Body of pancreas (tissue), 4 donors: ENCODE results near the gene SELENOH. TPM values are rescaled to one million over a fixed set of nuclear protein-coding genes. Genes with fewer than 3 reads are reported as not detected.

ENCODE experiments used
- ATAC-seq: fragments of 150-250 bp; one replicate; pipeline ENCODE4 v1.9.1; 2016
- DNase-seq, 4 donors: peaks; one replicate each; pipeline ENCODE4 v3.0.0-alpha.2; 2019
- H3K27ac ChIP-seq, 4 donors: fragments of 200-600 bp; sonication (generic); 1 replicate in 3 of 4; 2 replicates in 1 of 4; pipeline versions ENCODE4 v1.5.1 to v1.6.1; 2016 to 2019; ENCODE audit warnings: mild to moderate bottlenecking in 1 of 4, mixed read lengths in 1 of 4, moderate library complexity in 1 of 4
- H3K27me3 ChIP-seq, 2 donors: fragments of 200-600 bp; sonication (generic); one replicate each; pipeline ENCODE4 v1.6.0; 2016; ENCODE audit warnings: mild to moderate bottlenecking in 1 of 2
- H3K36me3 ChIP-seq, 2 donors: fragments of 200-600 bp; sonication (generic); replicated peaks in 1 of 2; 2 replicates each; pipeline ENCODE4 v1.5.1; 2016; ENCODE audit warnings: low read depth in 2 of 2; ENCODE audit not compliant: insufficient read depth in 1 of 2
- H3K4me1 ChIP-seq: fragments of 200-600 bp; sonication (generic); one replicate; pipeline ENCODE4 v1.6.0; 2016
- H3K4me3 ChIP-seq, 2 donors: fragments of 200-600 bp; sonication (generic); 1 replicate in 1 of 2; 2 replicates in 1 of 2; pipeline ENCODE4 v1.5.1; 2016 to 2019
- H3K9me3 ChIP-seq, 3 donors: fragments of 200-600 bp; sonication (generic); 1 replicate in 2 of 3; 2 replicates in 1 of 3; pipeline ENCODE4 v1.5.1; 2016
- CTCF ChIP-seq, 7 experiments: fragments of 450-650 bp in 4 of 7; fragments of 200-600 bp in 3 of 7; sonication (generic) in 3 of 7; IDR thresholded peaks; one replicate each; pipeline ENCODE4 v1.5.1; 2016 to 2019; ENCODE audit warnings: antibody characterized with exemption in 7 of 7
- POLR2A ChIP-seq, 3 donors: fragments of 450-650 bp; IDR thresholded peaks; one replicate each; pipeline ENCODE4 v1.6.1; 2016; ENCODE audit warnings: antibody characterized with exemption in 3 of 3, mild to moderate bottlenecking in 2 of 3
- WGBS, 2 donors: methylation state at CpG; one replicate each; pipeline ENCODE4 v1.1.5; 2017; 5-methylcytosine and 5-hydroxymethylcytosine counted together
- intact Hi-C: fragments of 100-400 bp; cut with DNase I; formaldehyde crosslinking; loops from one replicate; pipeline ENCODE4 v1.15.1; 2023
- total RNA-seq, 2 donors: library from RNA; depleted of rRNA; stranded (reverse); fragments of >200 nt; gene quantifications; one replicate each; pipeline ENCODE4 v1.1.0, GENCODE V29; 2016

Gene SELENOH
- total RNA-seq, 2 donors from 2014 or later: 86.1 to 157 TPM

- WGBS, 2 donors: 1 to 5% methylated on average over 9 of the region's 9 CpGs
- ATAC-seq: peak; percentile 36
Observed at GRCh38 chr11:57762235-57762861, 21.1 kb downstream of the SELENOH start.

GRCh38 chr11:57763568-57763967 is 22.3 kb downstream of the SELENOH start:
- no peak for DNase-seq

More at GRCh38 chr11:57762235-57762861, 21.1 kb downstream of the SELENOH start:
- H3K27me3 ChIP-seq: no peaks in the 10 kb centered on the region
- H3K36me3 ChIP-seq: no peaks in the 10 kb centered on the region
- peaks cover 36% of the 10 kb centered on the region for H3K4me1 ChIP-seq
- H3K4me3 ChIP-seq: peak overlapping the region; percentile 30 to 41
- intact Hi-C loops: no loop called here
- DNase-seq: peak; percentile 35 to 47 (median 36)
- H3K27ac ChIP-seq: peak overlapping the region; percentile 95 to 97 (median 96)
- no peak for TF ChIP-seq CTCF (IDR thresholded peaks at IDR 0.05)
- TF ChIP-seq POLR2A (IDR thresholded peaks at IDR 0.05): no peak
- H3K9me3 ChIP-seq: no peaks in the 10 kb centered on the region

GRCh38 chr11:57764021-57764420 is 22.7 kb downstream of the SELENOH start:
- WGBS, 2 donors: 6 to 21% methylated on average over 4 of the region's 4 CpGs
- intact Hi-C loops: no loop called here

More at GRCh38 chr11:57763568-57763967, 22.3 kb downstream of the SELENOH start:
- Histone ChIP-seq H3K27ac (peak overlapping the region in 3 of 4 donors; percentile 95 to 97 (median 96)), H3K9me3 (no peaks in the 10 kb centered on the region), H3K4me3 (peak overlapping the region; percentile 3 to 41), H3K27me3 (no peaks in the 10 kb centered on the region), H3K4me1 (peaks cover 45% of the 10 kb centered on the region), H3K36me3 (no peaks in the 10 kb centered on the region)
- peak in 4 of 7 experiments; percentile 34 to 42 (median 36) for TF ChIP-seq CTCF (IDR thresholded peaks at IDR 0.05)
- TF ChIP-seq POLR2A (IDR thresholded peaks at IDR 0.05): no peak
- 0 to 3% methylated on average over 1 of the region's 1 CpG for WGBS, 2 donors
- no peak for ATAC-seq
- intact Hi-C loops: no loop called here

GRCh38 chr11:57764566-57764965 is 23.3 kb downstream of the SELENOH start:
- Histone ChIP-seq H3K4me3 (peak overlapping the region in 1 of 2 donors; percentile 41), H3K4me1 (peaks cover 53% of the 10 kb centered on the region), H3K27me3 (no peaks in the 10 kb centered on the region), H3K27ac (peak overlapping the region in 3 of 4 donors; percentile 22 to 96 (median 95)), H3K36me3 (no peaks in the 10 kb centered on the region), H3K9me3 (no peaks in the 10 kb centered on the region)
- 10 to 30% methylated on average over 2 of the region's 2 CpGs for WGBS, 2 donors
- no peak for DNase-seq
- intact Hi-C loops: no loop called here
- ATAC-seq: no peak
- TF ChIP-seq POLR2A (IDR thresholded peaks at IDR 0.05) (no peak), CTCF (IDR thresholded peaks at IDR 0.05) (no peak)

More at GRCh38 chr11:57764021-57764420, 22.7 kb downstream of the SELENOH start:
- Histone ChIP-seq H3K9me3 (no peaks in the 10 kb centered on the region), H3K4me3 (peak overlapping the region; percentile 3 to 41), H3K27ac (peak overlapping the region in 3 of 4 donors; percentile 95 to 97 (median 96)), H3K27me3 (no peaks in the 10 kb centered on the region), H3K36me3 (no peaks in the 10 kb centered on the region), H3K4me1 (peaks cover 48% of the 10 kb centered on the region)
- TF ChIP-seq CTCF (IDR thresholded peaks at IDR 0.05): no peak
- TF ChIP-seq POLR2A (IDR thresholded peaks at IDR 0.05): no peak
- DNase-seq (no peak), ATAC-seq (no peak)

- ATAC-seq: no peak
- Histone ChIP-seq H3K36me3 (no peaks in the 10 kb centered on the region), H3K9me3 (no peaks in the 10 kb centered on the region), H3K27ac (peak overlapping the region in 3 of 4 donors; percentile 22 to 96 (median 31)), H3K4me1 (peaks cover 57% of the 10 kb centered on the region), H3K4me3 (no peak overlapping the region), H3K27me3 (no peaks in the 10 kb centered on the region)
- DNase-seq: no peak
- WGBS, 2 donors: 11 to 14% methylated on average over 2 of the region's 2 CpGs
- intact Hi-C loops: no loop called here
- no peak for TF ChIP-seq POLR2A (IDR thresholded peaks at IDR 0.05)
- no peak for TF ChIP-seq CTCF (IDR thresholded peaks at IDR 0.05)
Observed at GRCh38 chr11:57764972-57765371, 23.7 kb downstream of the SELENOH start.
